Lung (tissue), 12 donors: Measurements from ENCODE around the gene SLC6A8. TPM values are rescaled to one million over a fixed set of nuclear protein-coding genes. Genes with fewer than 3 reads are reported as not detected.

Source experiments
- ATAC-seq: fragments of 200-7000 bp; cut with Tn5 transposase; one replicate; pipeline ENCODE4 v1.9.1; 2020; ENCODE audit warnings: moderate number of reproducible peaks; ENCODE audit not compliant: insufficient read depth, low FRiP score
- DNase-seq, 3 donors: peaks; one replicate each; pipeline ENCODE4 v3.0.0-alpha.2; 2013 to 2017
- H3K27ac ChIP-seq, 2 donors: one replicate each; pipeline ENCODE4 v1.5.1; 2013; ENCODE audit warnings: mild to moderate bottlenecking in 2 of 2, moderate library complexity in 2 of 2, control low read depth in 1 of 2, inconsistent platforms in 1 of 2, low read depth in 1 of 2, low read length in 1 of 2
- H3K27me3 ChIP-seq, 3 donors: one replicate each; pipeline ENCODE4 v1.5.1; 2013; ENCODE audit warnings: low read length in 2 of 3; ENCODE audit not compliant: control insufficient read depth in 3 of 3, insufficient read depth in 3 of 3
- H3K36me3 ChIP-seq, 4 donors: one replicate each; pipeline ENCODE4 v1.5.1; 2013; ENCODE audit warnings: low read length in 4 of 4, mild to moderate bottlenecking in 1 of 4, moderate library complexity in 1 of 4; ENCODE audit not compliant: control insufficient read depth in 4 of 4, insufficient read depth in 4 of 4
- H3K4me1 ChIP-seq, 5 donors: one replicate each; pipeline ENCODE4 v1.5.1; 2013; ENCODE audit warnings: low read length in 5 of 5, mild to moderate bottlenecking in 2 of 5, moderate library complexity in 1 of 5; ENCODE audit not compliant: control insufficient read depth in 5 of 5, insufficient read depth in 5 of 5
- H3K4me3 ChIP-seq: one replicate; pipeline ENCODE4 v1.5.1; 2013; ENCODE audit warnings: mild to moderate bottlenecking, control low read depth, moderate library complexity
- H3K9ac ChIP-seq, 2 donors: one replicate each; pipeline ENCODE4 v1.5.1; 2013; ENCODE audit warnings: low read length in 2 of 2, control low read depth in 1 of 2; ENCODE audit not compliant: insufficient read depth in 1 of 2
- H3K9me3 ChIP-seq, 4 donors: one replicate each; pipeline ENCODE4 v1.5.1; 2013; ENCODE audit warnings: low read length in 3 of 4, mild to moderate bottlenecking in 1 of 4, moderate library complexity in 1 of 4; ENCODE audit not compliant: control insufficient read depth in 4 of 4, insufficient read depth in 3 of 4
- CTCF ChIP-seq: IDR thresholded peaks from 2 replicates; pipeline ENCODE4 v1.5.1; 2012; ENCODE audit warnings: mild to moderate bottlenecking; ENCODE audit errors: control extremely low read depth, extremely low read depth
- WGBS, 2 donors: extraction: QIAGEN DNeasy Blood & Tissue Kit; methylation state at CpG; one replicate each; pipeline ENCODE4 v1.1.7; 2013; 5-methylcytosine and 5-hydroxymethylcytosine counted together
- polyA plus RNA-seq, 2 donors: library from polyadenylated mRNA; stranded (reverse); fragments of 200-250 nt; gene quantifications; one replicate each; pipeline ENCODE4 v1.2.1, GENCODE V29; 2013
- total RNA-seq, 2 donors: library from RNA; depleted of rRNA in 1 of 2; stranded (reverse); fragments of >200 nt in 1 of 2; gene quantifications; one replicate each; pipeline ENCODE4 v1.2.1, GENCODE V29; 2014 to 2021
- donor health status: control.
- donor health status: control.
- donor health status: Bipolar disorder and iron deficiency.
- donor health status: healthy.
- donor health status: DM: yes; HTN: yes; CAD: no.

SLC6A8 gene
- total and polyA plus RNA-seq, 4 donors = 5.3 to 21.5 (median 9.9) TPM

- no peak for TF ChIP-seq CTCF
- no peak for ATAC-seq
- Histone ChIP-seq H3K9ac (no peak overlapping the region), H3K4me3 (no peak overlapping the region), H3K36me3 (no peaks in the 10 kb centered on the region), H3K9me3 (peaks cover 0 to 8% (median 0%) of the 10 kb centered on the region in 4 donors), H3K27ac (no peak overlapping the region), H3K4me1 (peaks cover 0 to 5% (median 2%) of the 10 kb centered on the region in 5 donors), H3K27me3 (peaks cover 26 to 47% (median 26%) of the 10 kb centered on the region in 3 donors)
- WGBS, 2 donors = 12 to 28% methylated on average over 7 to 8 of the region's 8 CpGs
- peak in 1 of 3 donors; percentile 11 for DNase-seq
These were observed 46.1 kb upstream of the SLC6A8 start for GRCh38 chrX:153641627-153642026.

- no peak overlapping the region for H3K27ac ChIP-seq
- no peak overlapping the region for H3K9ac ChIP-seq
- peak in 1 of 3 donors; percentile 23 for DNase-seq
- H3K4me3 ChIP-seq = no peak overlapping the region
- peaks cover 0 to 5% (median 3%) of the 10 kb centered on the region in 5 donors for H3K4me1 ChIP-seq
- TF ChIP-seq CTCF = no peak
- peaks cover 0 to 8% (median 0%) of the 10 kb centered on the region in 4 donors for H3K9me3 ChIP-seq
- peaks cover 26 to 48% (median 28%) of the 10 kb centered on the region in 3 donors for H3K27me3 ChIP-seq
- no peaks in the 10 kb centered on the region for H3K36me3 ChIP-seq
- 0 to 33% methylated on average over 11 to 62 of the region's 62 CpGs for WGBS, 2 donors
- ATAC-seq = no peak
These were observed 45.6 kb upstream of the SLC6A8 start for GRCh38 chrX:153642051-153642654.

GRCh38 chrX:153642655-153643430 is 44.9 kb upstream of the SLC6A8 start:
- peaks cover 0 to 5% (median 3%) of the 10 kb centered on the region in 5 donors for H3K4me1 ChIP-seq
- H3K27me3 ChIP-seq = peaks cover 28 to 51% (median 28%) of the 10 kb centered on the region in 3 donors
- no peak overlapping the region for H3K4me3 ChIP-seq
- 5 to 37% methylated on average over 18 to 48 of the region's 48 CpGs for WGBS, 2 donors
- ATAC-seq (no peak), DNase-seq (peak in 1 of 3 donors; percentile 8)
- peaks cover 0 to 10% (median 0%) of the 10 kb centered on the region in 4 donors for H3K9me3 ChIP-seq
- no peak overlapping the region for H3K9ac ChIP-seq
- H3K27ac ChIP-seq = no peak overlapping the region
- H3K36me3 ChIP-seq = no peaks in the 10 kb centered on the region
- TF ChIP-seq CTCF = no peak
